Fibroblast of skin of back (primary cell): Measurements from ENCODE around the gene ZNF839. TPM values are rescaled to one million over a fixed set of nuclear protein-coding genes. Genes with fewer than 3 reads are reported as not detected.
"Not testable (repeated sequence)": the region's sequence is repeated elsewhere in the genome, so short reads cannot be mapped to it uniquely, and the experiment has no call there.

Source experiments
- DNase-seq: peaks from one replicate; pipeline ENCODE4 v3.0.0-alpha.2; 2013
- polyA plus RNA-seq, 2 experiments: library from polyadenylated mRNA; unstranded; fragments of 120-200 nt; gene quantifications; one replicate each; pipeline ENCODE4 v1.2.1, GENCODE V29; 2013; ENCODE audit not compliant: insufficient read length in 2 of 2

Gene ZNF839
- 6.1 TPM for polyA plus RNA-seq (2013, experiment 1 of 2; ENCODE audit: insufficient read length)
- 4.4 TPM for polyA plus RNA-seq (2013, experiment 2 of 2; ENCODE audit: insufficient read length)

GRCh38 chr14:102319351-102320032 lies at the start of gene ZNF839:
TSS of gene ZNF839 (plus strand) at chr14:102319746. CDS start at chr14:102319766, 20 bp downstream.
- peak; percentile 90 for DNase-seq

GRCh38 chr14:102272392-102272791 lies 47.2 kb upstream of the ZNF839 start:
- peak; percentile 60 for DNase-seq

- no peak for DNase-seq
These were observed 43.7 kb upstream of the ZNF839 start for GRCh38 chr14:102275866-102276265.

- no peak for DNase-seq
These were observed 41.5 kb upstream of the ZNF839 start for GRCh38 chr14:102277874-102278630.

GRCh38 chr14:102278631-102278935 lies 41.0 kb upstream of the ZNF839 start:
- DNase-seq = no peak

GRCh38 chr14:102279282-102279681 lies 40.3 kb upstream of the ZNF839 start:
- no peak for DNase-seq

GRCh38 chr14:102279688-102280348 lies 39.7 kb upstream of the ZNF839 start:
- DNase-seq = peak; percentile 90

- peak; percentile 91 for DNase-seq
These were observed 39.1 kb upstream of the ZNF839 start for GRCh38 chr14:102280376-102280962.

GRCh38 chr14:102282751-102283465 lies 36.6 kb upstream of the ZNF839 start:
- no peak for DNase-seq

GRCh38 chr14:102283631-102284129 lies 35.9 kb upstream of the ZNF839 start:
- no peak for DNase-seq

- no peak for DNase-seq
These were observed 34.4 kb upstream of the ZNF839 start for GRCh38 chr14:102285106-102285505.

- no peak for DNase-seq
These were observed 31.4 kb upstream of the ZNF839 start for GRCh38 chr14:102288139-102288538.

GRCh38 chr14:102292441-102292840 lies 27.1 kb upstream of the ZNF839 start:
- DNase-seq = no peak

GRCh38 chr14:102293781-102294180 lies 25.8 kb upstream of the ZNF839 start:
- DNase-seq = no peak

- DNase-seq = no peak
These were observed 24.3 kb upstream of the ZNF839 start for GRCh38 chr14:102295270-102295669.

- no peak for DNase-seq
These were observed 21.9 kb upstream of the ZNF839 start for GRCh38 chr14:102297436-102298170.

GRCh38 chr14:102298303-102299070 lies 21.1 kb upstream of the ZNF839 start:
- not testable (repeated sequence) for DNase-seq

GRCh38 chr14:102303664-102304063 lies 15.9 kb upstream of the ZNF839 start:
- no peak for DNase-seq

- peak; percentile 93 for DNase-seq
These were observed 14.7 kb upstream of the ZNF839 start, which contains the start of gene MOK for GRCh38 chr14:102304611-102305506. TSS of gene MOK (minus strand) at chr14:102305164. CDS start at chr14:102304968, 196 bp downstream.
